ENCODE results near the gene FOS. TPM values are rescaled to one million over a fixed set of nuclear protein-coding genes. Genes with fewer than 3 reads are reported as not detected.

Gene FOS
- total RNA-seq, 2 experiments from 2014 or later: 81.8 to 84.6 TPM

- ChIA-PET CTCF (interaction anchor here (1.3 kb wide), 1 partner anchor 42 kb away, joined by 5 read pairs; no protein-coding TSS in a partner anchor), POLR2A (no interaction called here)
- Mint-ChIP-seq H3K4me1 (ENCODE audit: low read depth) (peaks cover 35% of the 10 kb centered on the region), H3K9me3 (no peaks in the 10 kb centered on the region), H3K36me3 (ENCODE audit: low read depth) (no peaks in the 10 kb centered on the region), H3K4me3 (no peak overlapping the region), H3K27me3 (peaks cover 1% of the 10 kb centered on the region), H3K27ac (no peak overlapping the region)
- ATAC-seq: no peak
- intact Hi-C loops (cut with micrococcal nuclease): no loop called here
- no peak for DNase-seq
- TF ChIP-seq, protein P1, sequence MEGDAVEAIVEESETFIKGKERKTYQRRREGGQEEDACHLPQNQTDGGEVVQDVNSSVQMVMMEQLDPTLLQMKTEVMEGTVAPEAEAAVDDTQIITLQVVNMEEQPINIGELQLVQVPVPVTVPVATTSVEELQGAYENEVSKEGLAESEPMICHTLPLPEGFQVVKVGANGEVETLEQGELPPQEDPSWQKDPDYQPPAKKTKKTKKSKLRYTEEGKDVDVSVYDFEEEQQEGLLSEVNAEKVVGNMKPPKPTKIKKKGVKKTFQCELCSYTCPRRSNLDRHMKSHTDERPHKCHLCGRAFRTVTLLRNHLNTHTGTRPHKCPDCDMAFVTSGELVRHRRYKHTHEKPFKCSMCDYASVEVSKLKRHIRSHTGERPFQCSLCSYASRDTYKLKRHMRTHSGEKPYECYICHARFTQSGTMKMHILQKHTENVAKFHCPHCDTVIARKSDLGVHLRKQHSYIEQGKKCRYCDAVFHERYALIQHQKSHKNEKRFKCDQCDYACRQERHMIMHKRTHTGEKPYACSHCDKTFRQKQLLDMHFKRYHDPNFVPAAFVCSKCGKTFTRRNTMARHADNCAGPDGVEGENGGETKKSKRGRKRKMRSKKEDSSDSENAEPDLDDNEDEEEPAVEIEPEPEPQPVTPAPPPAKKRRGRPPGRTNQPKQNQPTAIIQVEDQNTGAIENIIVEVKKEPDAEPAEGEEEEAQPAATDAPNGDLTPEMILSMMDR (IDR thresholded peaks at IDR 0.05): no peak
Measured at GRCh38 chr14:75254381-75254822, 24.2 kb upstream of the FOS start.

DNA sequence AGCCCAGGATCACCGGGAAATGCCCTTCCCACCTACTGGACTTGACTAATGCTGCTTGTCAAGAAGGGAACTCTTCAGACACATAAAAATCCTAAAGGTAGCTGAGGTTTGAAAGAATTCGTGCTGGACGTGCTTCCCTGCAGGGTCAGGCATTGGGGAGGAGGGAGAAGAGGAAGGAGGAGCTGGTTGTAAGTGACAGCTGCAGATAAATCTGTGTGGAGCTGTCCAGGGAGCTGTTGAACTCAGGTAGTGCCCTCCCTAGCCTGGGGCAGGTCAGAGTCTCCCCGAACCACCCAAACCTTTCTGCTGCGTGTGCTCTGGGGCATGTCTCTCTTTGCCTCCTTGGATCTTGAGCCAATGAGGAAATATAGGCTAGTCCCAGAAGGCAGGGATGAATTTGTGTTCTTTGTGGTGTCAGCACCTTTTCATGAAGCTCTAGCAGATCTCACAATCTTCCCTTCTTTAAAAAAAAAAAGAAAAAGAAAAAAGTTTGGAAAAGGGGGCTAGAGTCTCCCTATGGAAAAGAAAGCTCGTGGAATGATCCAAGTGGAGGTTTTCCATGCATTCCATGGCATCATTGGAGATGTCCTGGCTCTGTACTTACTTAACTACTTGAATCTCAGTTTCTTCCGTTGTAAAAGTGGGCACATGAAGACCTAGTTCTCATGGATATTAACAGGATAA, 23.6 kb upstream of the FOS start:
- no peak overlapping the region for H3K27ac Mint-ChIP-seq
- H3K36me3 Mint-ChIP-seq (ENCODE audit: low read depth): no peaks in the 10 kb centered on the region
- H3K9me3 Mint-ChIP-seq: no peaks in the 10 kb centered on the region
- POLR2A ChIA-PET: no interaction called here
- CTCF ChIA-PET: interaction anchor here (1.3 kb wide), 1 partner anchor 41 kb away, joined by 5 read pairs; no protein-coding TSS in a partner anchor
- intact Hi-C loops (cut with micrococcal nuclease): no loop called here
- no peak for DNase-seq
- no peak overlapping the region for H3K4me3 Mint-ChIP-seq
- TF ChIP-seq, protein P1 (IDR thresholded peaks at IDR 0.05): no peak
- ATAC-seq: no peak
- peaks cover 1% of the 10 kb centered on the region for H3K27me3 Mint-ChIP-seq
- H3K4me1 Mint-ChIP-seq (ENCODE audit: low read depth): peaks cover 35% of the 10 kb centered on the region

DNA sequence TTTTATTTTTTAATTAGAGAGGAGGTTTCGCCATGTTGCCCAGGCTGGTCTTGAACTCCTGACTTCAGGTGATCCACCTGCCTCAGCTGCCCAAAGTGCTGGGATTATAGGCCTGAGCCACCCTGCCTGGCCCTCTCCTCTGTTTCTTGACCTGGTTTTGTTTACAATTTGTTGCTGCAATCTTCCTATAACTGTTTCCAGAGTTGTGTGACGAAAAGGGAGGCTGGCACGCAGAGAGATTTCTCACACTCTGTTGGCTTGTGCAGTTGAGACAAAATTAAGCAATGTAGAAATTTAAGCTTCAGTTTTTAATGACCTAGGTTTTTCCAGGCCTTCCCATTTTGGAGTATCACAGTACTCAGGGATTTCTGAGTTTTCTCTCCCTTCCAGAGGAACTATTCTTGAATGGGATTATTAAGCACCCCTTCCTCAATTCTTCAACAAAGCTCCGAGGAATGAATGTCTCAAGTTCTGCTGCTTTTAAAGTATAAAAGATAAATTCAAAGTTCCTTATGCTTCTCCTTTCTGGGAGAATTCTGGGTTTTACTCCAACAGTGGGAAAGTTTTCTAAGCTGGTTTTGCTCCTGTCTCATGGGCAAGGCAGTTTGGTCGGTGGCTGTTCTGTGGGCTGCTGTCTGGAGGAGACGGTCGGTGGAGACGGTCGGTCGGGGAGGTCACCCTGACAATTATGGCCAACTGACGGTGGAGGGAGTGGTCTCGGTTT, 20.4 kb upstream of the FOS start:
- Mint-ChIP-seq H3K27ac (peak overlapping the region; percentile 99), H3K4me3 (peak overlapping the region; percentile 84), H3K36me3 (ENCODE audit: low read depth) (no peaks in the 10 kb centered on the region), H3K4me1 (ENCODE audit: low read depth) (peaks cover 24% of the 10 kb centered on the region), H3K27me3 (peaks cover 3% of the 10 kb centered on the region), H3K9me3 (no peaks in the 10 kb centered on the region)
- ATAC-seq (no peak), DNase-seq (no peak)
- intact Hi-C loops (cut with micrococcal nuclease): no loop called here
- ChIA-PET POLR2A (interaction anchor here (0.8 to 1.9 kb wide), 6 partner anchors 9 to 83 kb away, joined by 3 to 16 read pairs (median 4); no protein-coding TSS in a partner anchor), CTCF (interaction anchor here (0.7 to 3.9 kb wide), 3 partner anchors 10 to 44 kb away, joined by 3 to 15 read pairs (median 3); no protein-coding TSS in a partner anchor)
- TF ChIP-seq, protein P1 (IDR thresholded peaks at IDR 0.05): no peak

DNA sequence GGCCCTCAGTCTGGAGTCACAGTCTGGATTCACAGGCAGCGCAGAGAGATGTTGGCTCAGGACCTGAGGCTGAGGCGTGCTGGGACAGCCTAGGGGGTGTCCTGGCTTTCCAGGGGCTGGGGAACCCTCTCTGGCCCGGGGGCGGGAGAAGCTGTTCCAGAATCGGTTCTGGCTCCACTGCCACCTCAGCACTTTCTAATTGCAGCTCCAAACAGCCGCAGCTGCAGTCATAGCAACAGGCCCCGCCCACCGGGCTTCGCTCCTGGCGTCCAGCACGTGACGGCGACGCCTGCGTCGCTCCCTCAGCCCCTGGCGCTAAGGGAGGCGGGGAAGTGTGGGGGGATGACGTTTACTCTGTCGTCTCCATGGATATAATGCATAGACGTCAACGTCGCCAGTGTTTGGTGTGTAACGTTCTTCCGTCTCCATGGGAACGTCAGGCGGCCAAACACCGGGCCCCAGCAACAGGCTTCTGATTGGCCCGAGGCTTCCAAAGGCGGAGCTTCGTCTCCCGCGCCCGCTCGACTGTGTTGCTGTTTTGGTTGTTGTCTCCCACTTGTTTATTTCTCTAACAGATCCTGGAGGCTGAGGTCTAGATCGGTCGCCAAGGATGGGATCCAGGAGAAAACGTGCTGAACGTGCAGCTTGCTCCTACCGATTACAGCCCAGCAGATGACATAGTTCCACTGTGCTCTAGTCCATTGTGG, 19.7 kb upstream of the FOS start:
- TF ChIP-seq, protein P1 (IDR thresholded peaks at IDR 0.05): no peak
- Mint-ChIP-seq H3K36me3 (ENCODE audit: low read depth) (no peaks in the 10 kb centered on the region), H3K4me3 (peak overlapping the region; percentile 84), H3K27ac (peak overlapping the region; percentile 99), H3K27me3 (peaks cover 3% of the 10 kb centered on the region), H3K4me1 (ENCODE audit: low read depth) (peaks cover 24% of the 10 kb centered on the region), H3K9me3 (no peaks in the 10 kb centered on the region)
- ATAC-seq: peak; percentile 98
- intact Hi-C loops (cut with micrococcal nuclease): no loop called here
- DNase-seq: peak; percentile 99
- ChIA-PET POLR2A (interaction anchor here (0.7 to 1.9 kb wide), 14 partner anchors 8 to 264 kb away, joined by 3 to 16 read pairs (median 4); partner anchors contain the start of genes FOS and NEK9), CTCF (interaction anchor here (0.6 to 3.9 kb wide), 6 partner anchors 10 to 128 kb away, joined by 3 to 15 read pairs (median 4); no protein-coding TSS in a partner anchor)

All from activated CD8-positive, alpha-beta T cell treated with anti-CD3 and anti-CD28 coated beads for 36 hours (primary cell).